ENCODE results near the gene MPZL2.

The MPZL2 gene

DNA sequence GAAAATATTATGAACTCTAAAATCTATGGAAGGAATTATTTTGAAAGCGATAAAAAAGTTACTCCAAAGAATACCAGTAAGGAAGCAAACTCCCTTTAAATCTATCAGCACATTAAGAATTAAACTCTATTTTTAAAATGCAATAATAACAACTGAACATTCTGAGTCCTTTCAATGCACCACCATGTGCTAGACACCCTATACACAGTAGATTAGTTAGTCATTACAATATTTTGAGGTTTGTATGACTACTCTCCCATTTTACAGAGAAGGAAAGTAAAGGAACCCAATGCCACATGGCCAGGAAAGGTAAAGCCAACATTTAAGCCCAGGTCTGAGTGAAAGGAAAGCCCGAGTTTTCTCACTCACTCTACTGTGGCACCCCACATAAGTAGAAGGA, 57.0 kb downstream of the MPZL2 start:
- Histone ChIP-seq H3K9ac (ENCODE audit: low read length) (no peak overlapping the region), H3K4me2 (ENCODE audit: low read length) (no peak overlapping the region), H3K4me3 (ENCODE audit: low read depth, low read length, poor library complexity, severe bottlenecking) (no peak overlapping the region), H3K9me3 (ENCODE audit: low read length) (no peaks in the 10 kb centered on the region), H2AFZ (ENCODE audit: low read length) (no peak overlapping the region), H3F3A (ENCODE audit: insufficient read depth, low read length) (no peaks in the 10 kb centered on the region), H3K79me2 (ENCODE audit: insufficient read depth, low read length) (no peaks in the 10 kb centered on the region), H4K20me1 (ENCODE audit: insufficient read depth, low read length) (no peaks in the 10 kb centered on the region), H3K4me1 (ENCODE audit: insufficient read depth, low read length, severe bottlenecking) (peaks cover 11% of the 10 kb centered on the region), H3K27ac (ENCODE audit: low read depth, low read length, poor library complexity, severe bottlenecking) (no peak overlapping the region), H3K9me2 (ENCODE audit: low read depth, low read length) (no peaks in the 10 kb centered on the region), H3K27me3 (ENCODE audit: insufficient read depth, low read length) (no peaks in the 10 kb centered on the region), H3K36me3 (ENCODE audit: insufficient read depth, low read length) (peaks cover 3% of the 10 kb centered on the region)
- no peak for TF ChIP-seq EZH2 (IDR thresholded peaks at IDR 0.05; ENCODE audit: borderline replicate concordance, low read length)
- TF ChIP-seq, protein P1, sequence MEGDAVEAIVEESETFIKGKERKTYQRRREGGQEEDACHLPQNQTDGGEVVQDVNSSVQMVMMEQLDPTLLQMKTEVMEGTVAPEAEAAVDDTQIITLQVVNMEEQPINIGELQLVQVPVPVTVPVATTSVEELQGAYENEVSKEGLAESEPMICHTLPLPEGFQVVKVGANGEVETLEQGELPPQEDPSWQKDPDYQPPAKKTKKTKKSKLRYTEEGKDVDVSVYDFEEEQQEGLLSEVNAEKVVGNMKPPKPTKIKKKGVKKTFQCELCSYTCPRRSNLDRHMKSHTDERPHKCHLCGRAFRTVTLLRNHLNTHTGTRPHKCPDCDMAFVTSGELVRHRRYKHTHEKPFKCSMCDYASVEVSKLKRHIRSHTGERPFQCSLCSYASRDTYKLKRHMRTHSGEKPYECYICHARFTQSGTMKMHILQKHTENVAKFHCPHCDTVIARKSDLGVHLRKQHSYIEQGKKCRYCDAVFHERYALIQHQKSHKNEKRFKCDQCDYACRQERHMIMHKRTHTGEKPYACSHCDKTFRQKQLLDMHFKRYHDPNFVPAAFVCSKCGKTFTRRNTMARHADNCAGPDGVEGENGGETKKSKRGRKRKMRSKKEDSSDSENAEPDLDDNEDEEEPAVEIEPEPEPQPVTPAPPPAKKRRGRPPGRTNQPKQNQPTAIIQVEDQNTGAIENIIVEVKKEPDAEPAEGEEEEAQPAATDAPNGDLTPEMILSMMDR (IDR thresholded peaks at IDR 0.05; ENCODE audit: low read length) = no peak

GRCh38 chr11:118206391-118207031, 57.6 kb downstream of the MPZL2 start:
- Histone ChIP-seq H3K27ac (ENCODE audit: low read depth, low read length, poor library complexity, severe bottlenecking) (peak overlapping the region; percentile 44), H4K20me1 (ENCODE audit: insufficient read depth, low read length) (no peaks in the 10 kb centered on the region), H3K4me3 (ENCODE audit: low read depth, low read length, poor library complexity, severe bottlenecking) (no peak overlapping the region), H3F3A (ENCODE audit: insufficient read depth, low read length) (no peaks in the 10 kb centered on the region), H2AFZ (ENCODE audit: low read length) (no peak overlapping the region), H3K9me2 (ENCODE audit: low read depth, low read length) (no peaks in the 10 kb centered on the region), H3K27me3 (ENCODE audit: insufficient read depth, low read length) (no peaks in the 10 kb centered on the region), H3K4me2 (ENCODE audit: low read length) (0 out of 2 replicates have a peak overlapping the region, but pooled peaks have one; percentile 6), H3K36me3 (ENCODE audit: insufficient read depth, low read length) (peaks cover under 1% of the 10 kb centered on the region), H3K79me2 (ENCODE audit: insufficient read depth, low read length) (no peaks in the 10 kb centered on the region), H3K9ac (ENCODE audit: low read length) (no peak overlapping the region), H3K4me1 (ENCODE audit: insufficient read depth, low read length, severe bottlenecking) (peaks cover 11% of the 10 kb centered on the region), H3K9me3 (ENCODE audit: low read length) (no peaks in the 10 kb centered on the region)
- TF ChIP-seq, protein P1 (IDR thresholded peaks at IDR 0.05; ENCODE audit: low read length) = no peak
- no peak for TF ChIP-seq EZH2 (IDR thresholded peaks at IDR 0.05; ENCODE audit: borderline replicate concordance, low read length)

- Histone ChIP-seq H3K27ac (ENCODE audit: low read depth, low read length, poor library complexity, severe bottlenecking) (no peak overlapping the region), H3K27me3 (ENCODE audit: insufficient read depth, low read length) (no peaks in the 10 kb centered on the region), H3K4me3 (ENCODE audit: low read depth, low read length, poor library complexity, severe bottlenecking) (no peak overlapping the region), H3K79me2 (ENCODE audit: insufficient read depth, low read length) (no peaks in the 10 kb centered on the region), H3K4me2 (ENCODE audit: low read length) (0 out of 2 replicates have a peak overlapping the region, but pooled peaks have one; percentile 6), H3K36me3 (ENCODE audit: insufficient read depth, low read length) (no peaks in the 10 kb centered on the region; the same call in 1 of the 2 replicates), H3K4me1 (ENCODE audit: insufficient read depth, low read length, severe bottlenecking) (peaks cover 11% of the 10 kb centered on the region), H3K9me2 (ENCODE audit: low read depth, low read length) (no peaks in the 10 kb centered on the region), H3K9ac (ENCODE audit: low read length) (no peak overlapping the region), H3F3A (ENCODE audit: insufficient read depth, low read length) (no peaks in the 10 kb centered on the region), H4K20me1 (ENCODE audit: insufficient read depth, low read length) (no peaks in the 10 kb centered on the region), H2AFZ (ENCODE audit: low read length) (no peak overlapping the region), H3K9me3 (ENCODE audit: low read length) (no peaks in the 10 kb centered on the region)
- TF ChIP-seq, protein P1 (IDR thresholded peaks at IDR 0.05; ENCODE audit: low read length) = no peak
- no peak for TF ChIP-seq EZH2 (IDR thresholded peaks at IDR 0.05; ENCODE audit: borderline replicate concordance, low read length)
Measured at GRCh38 chr11:118205606-118206378, 58.3 kb downstream of the MPZL2 start.
